ENCODE data around the gene GEMIN2.
"Not testable (repeated sequence)": the region's sequence is repeated elsewhere in the genome, so short reads cannot be mapped to it uniquely, and the experiment has no call there.

GEMIN2 gene

DNA sequence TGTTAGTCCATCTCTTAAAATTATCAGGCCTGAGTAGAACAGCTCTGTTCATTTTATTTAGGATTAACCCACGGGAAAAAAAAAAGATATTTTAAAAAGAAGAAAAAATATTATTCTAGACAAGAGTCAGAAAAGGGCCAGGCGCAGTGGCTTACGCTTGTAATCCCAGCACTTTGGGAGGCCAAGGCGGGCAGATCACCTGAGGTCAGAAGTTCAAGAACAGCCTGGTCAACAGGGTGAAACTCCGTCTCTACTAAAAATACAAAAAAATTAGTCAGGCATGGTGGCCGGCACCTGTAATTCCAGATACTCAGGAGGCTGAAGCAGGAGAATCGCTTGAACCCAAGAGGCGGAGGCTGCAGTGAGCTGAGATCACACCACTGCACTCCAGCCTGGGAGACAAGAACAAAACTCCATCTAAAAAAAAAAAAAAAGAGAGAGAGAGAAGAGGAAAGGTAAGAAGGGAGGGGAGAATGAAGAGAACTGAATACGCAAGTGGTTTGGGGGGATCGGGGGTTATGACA is 53.7 kb downstream of the GEMIN2 start:
- not testable (repeated sequence) for H3K36me3 ChIP-seq (ENCODE audit: control insufficient read depth in 1 of 2, insufficient read depth in 2 of 2, low read length in 2 of 2); H3K27me3 ChIP-seq (ENCODE audit: insufficient read depth, low read length); H3K79me2 ChIP-seq (ENCODE audit: control insufficient read depth, insufficient read depth, low read length, poor library complexity); H3K79me1 ChIP-seq (ENCODE audit: low read length); H4K8ac ChIP-seq (ENCODE audit: low read depth, low read length); H2BK120ac ChIP-seq (ENCODE audit: insufficient read depth, low read length, poor library complexity); H3K4ac ChIP-seq (ENCODE audit: low read depth, low read length); H3K27ac ChIP-seq (ENCODE audit: low read depth, low read length); H3K4me2 ChIP-seq (ENCODE audit: low read length); DNase-seq; H3K23ac ChIP-seq (ENCODE audit: low read length); H3K18ac ChIP-seq (ENCODE audit: low read length); H3K9me3 ChIP-seq (ENCODE audit: insufficient read depth, low read depth, low read length); H2AK5ac ChIP-seq (ENCODE audit: low read length); H3K14ac ChIP-seq (ENCODE audit: low read length); H2BK5ac ChIP-seq (ENCODE audit: low read depth, low read length, poor library complexity); H3K4me1 ChIP-seq (ENCODE audit: control insufficient read depth in 1 of 2, insufficient read depth in 2 of 2, low read length in 2 of 2); H2AFZ ChIP-seq (ENCODE audit: insufficient read depth, low read length, poor library complexity); H3K4me3 ChIP-seq (ENCODE audit: low read depth, low read length); H4K91ac ChIP-seq (ENCODE audit: low read depth, low read length); H3K9ac ChIP-seq (ENCODE audit: low read length); H2BK12ac ChIP-seq (ENCODE audit: low read length); H4K12ac ChIP-seq (ENCODE audit: low read depth, low read length)
- no CpG with 5 or more reads among the region's 10 CpGs for whole genome bisulfite sequencing (ENCODE audit: extremely low coverage, insufficient coverage, insufficient read length)

DNA sequence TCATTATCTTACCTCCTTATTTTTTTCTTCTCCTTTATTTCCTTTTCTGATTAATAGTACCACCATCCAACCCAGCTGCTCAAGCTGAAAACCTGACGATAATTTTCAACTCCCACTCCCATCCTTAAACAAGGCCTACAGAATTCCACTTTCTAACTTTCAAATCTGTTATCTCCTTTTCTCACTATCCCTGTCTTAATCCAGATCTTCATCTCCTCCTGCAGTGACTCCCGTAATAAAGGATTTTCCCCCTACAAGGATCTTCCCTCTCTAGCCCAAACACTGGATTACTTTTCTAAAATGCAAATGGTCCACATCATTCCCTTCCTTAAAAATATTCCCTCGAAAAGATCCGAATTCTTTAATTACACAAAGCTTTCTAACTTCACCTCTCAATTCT is 54.5 kb downstream of the GEMIN2 start:
- Histone ChIP-seq H3K4me1 (ENCODE audit: control insufficient read depth in 1 of 2, insufficient read depth in 2 of 2, low read length in 2 of 2) (no peaks in the 10 kb centered on the region), H2BK5ac (ENCODE audit: low read depth, low read length, poor library complexity) (no peak overlapping the region), H3K4ac (ENCODE audit: low read depth, low read length) (peak overlapping the region; percentile 33), H4K12ac (ENCODE audit: low read depth, low read length) (no peak overlapping the region), H2BK12ac (ENCODE audit: low read length) (no peak overlapping the region), H3K9me3 (ENCODE audit: insufficient read depth, low read depth, low read length) (no peaks in the 10 kb centered on the region), H3K14ac (ENCODE audit: low read length) (no peak overlapping the region), H3K4me2 (ENCODE audit: low read length) (peak overlapping the region; percentile 42), H3K27me3 (ENCODE audit: insufficient read depth, low read length) (no peaks in the 10 kb centered on the region), H3K23ac (ENCODE audit: low read length) (no peak overlapping the region), H4K8ac (ENCODE audit: low read depth, low read length) (no peak overlapping the region), H3K18ac (ENCODE audit: low read length) (no peak overlapping the region), H2AK5ac (ENCODE audit: low read length) (no peak overlapping the region), H3K79me2 (ENCODE audit: control insufficient read depth, insufficient read depth, low read length, poor library complexity) (peaks cover 6% of the 10 kb centered on the region), H3K9ac (ENCODE audit: low read length) (no peak overlapping the region), H4K91ac (ENCODE audit: low read depth, low read length) (no peak overlapping the region), H2AFZ (ENCODE audit: insufficient read depth, low read length, poor library complexity) (no peak overlapping the region), H3K79me1 (ENCODE audit: low read length) (peaks cover 9% of the 10 kb centered on the region), H2BK120ac (ENCODE audit: insufficient read depth, low read length, poor library complexity) (no peak overlapping the region), H3K36me3 (ENCODE audit: control insufficient read depth in 1 of 2, insufficient read depth in 2 of 2, low read length in 2 of 2) (peaks cover 0 to 6% of the 10 kb centered on the region in 2 experiments), H3K27ac (ENCODE audit: low read depth, low read length) (no peak overlapping the region), H3K4me3 (ENCODE audit: low read depth, low read length) (no peak overlapping the region)
- DNase-seq = no peak
- 100% methylated on average over 2 of the region's 4 CpGs for WGBS (ENCODE audit: extremely low coverage, insufficient coverage, insufficient read length)

DNA sequence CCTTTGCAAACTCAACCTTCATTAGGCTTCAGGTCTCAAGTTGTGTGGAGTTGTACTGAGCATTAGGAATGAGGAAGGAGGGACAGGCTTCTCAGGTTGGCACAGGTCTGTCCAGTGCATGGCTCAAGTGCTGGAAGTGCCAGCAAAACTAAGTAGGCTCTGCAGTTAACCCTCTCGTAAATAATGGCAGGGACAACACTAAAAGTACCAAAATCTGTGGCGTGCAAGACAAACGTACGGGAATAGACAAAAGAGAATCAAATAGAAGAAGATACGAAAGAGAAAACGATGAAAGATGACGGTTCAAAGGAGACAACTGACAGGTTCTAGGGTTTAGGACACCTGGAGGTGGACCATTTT is 55.4 kb downstream of the GEMIN2 start:
- H2BK120ac ChIP-seq (ENCODE audit: insufficient read depth, low read length, poor library complexity) = no peak overlapping the region

DNA sequence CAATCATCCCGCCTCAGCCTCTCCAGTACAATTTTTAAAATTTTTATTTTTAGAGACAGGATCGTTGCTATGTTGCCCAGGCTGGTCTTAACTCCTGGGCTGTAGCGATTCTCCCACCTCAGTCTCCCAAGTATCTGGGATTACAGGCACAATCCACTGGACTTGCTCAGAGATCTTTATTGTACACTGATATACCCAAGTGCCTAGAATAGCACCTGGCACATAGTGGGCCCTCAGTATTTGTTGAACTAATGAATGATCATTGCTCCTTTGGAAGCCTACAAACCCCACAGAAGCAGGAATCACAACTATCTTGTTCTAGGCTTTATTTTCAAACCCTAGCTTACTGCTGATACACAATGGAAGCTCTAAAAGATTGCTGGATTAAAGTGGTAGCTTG is 59.1 kb downstream of the GEMIN2 start:
- no peak overlapping the region for H2AK5ac ChIP-seq (ENCODE audit: low read length)
- H3K27ac ChIP-seq (ENCODE audit: low read depth, low read length) = no peak overlapping the region
- no peaks in the 10 kb centered on the region for H3K27me3 ChIP-seq (ENCODE audit: insufficient read depth, low read length)
- no peak overlapping the region for H3K4me2 ChIP-seq (ENCODE audit: low read length)
- no peak overlapping the region for H2AFZ ChIP-seq (ENCODE audit: insufficient read depth, low read length, poor library complexity)
- H3K23ac ChIP-seq (ENCODE audit: low read length) = no peak overlapping the region
- H4K91ac ChIP-seq (ENCODE audit: low read depth, low read length) = no peak overlapping the region
- H2BK12ac ChIP-seq (ENCODE audit: low read length) = no peak overlapping the region
- H4K12ac ChIP-seq (ENCODE audit: low read depth, low read length) = no peak overlapping the region
- no peak overlapping the region for H4K8ac ChIP-seq (ENCODE audit: low read depth, low read length)
- WGBS (ENCODE audit: extremely low coverage, insufficient coverage, insufficient read length) = no CpG with 5 or more reads among the region's 3 CpGs
- H3K79me1 ChIP-seq (ENCODE audit: low read length) = peaks cover 20% of the 10 kb centered on the region
- H2BK120ac ChIP-seq (ENCODE audit: insufficient read depth, low read length, poor library complexity) = no peak overlapping the region
- no peak overlapping the region for H3K4ac ChIP-seq (ENCODE audit: low read depth, low read length)
- peaks cover 2% of the 10 kb centered on the region for H3K9me3 ChIP-seq (ENCODE audit: insufficient read depth, low read depth, low read length)
- H3K9ac ChIP-seq (ENCODE audit: low read length) = no peak overlapping the region
- H3K18ac ChIP-seq (ENCODE audit: low read length) = no peak overlapping the region
- no peak overlapping the region for H3K14ac ChIP-seq (ENCODE audit: low read length)
- peaks cover 8 to 10% of the 10 kb centered on the region in 2 experiments for H3K36me3 ChIP-seq (ENCODE audit: control insufficient read depth in 1 of 2, insufficient read depth in 2 of 2, low read length in 2 of 2)
- no peak overlapping the region for H2BK5ac ChIP-seq (ENCODE audit: low read depth, low read length, poor library complexity)
- H3K4me3 ChIP-seq (ENCODE audit: low read depth, low read length) = no peak overlapping the region
- H3K79me2 ChIP-seq (ENCODE audit: control insufficient read depth, insufficient read depth, low read length, poor library complexity) = peaks cover 14% of the 10 kb centered on the region
- no peak for DNase-seq
- H3K4me1 ChIP-seq (ENCODE audit: control insufficient read depth in 1 of 2, insufficient read depth in 2 of 2, low read length in 2 of 2) = peaks cover 0 to 2% of the 10 kb centered on the region in 2 experiments

More for the DNA sequence above, 55.4 kb downstream of the GEMIN2 start:
- DNase-seq = peak in 1 of 2 donors; percentile 4
- H3K14ac ChIP-seq (ENCODE audit: low read length) = peak overlapping the region; percentile 63
- H4K91ac ChIP-seq (ENCODE audit: low read depth, low read length) = no peak overlapping the region
- H2BK12ac ChIP-seq (ENCODE audit: low read length) = no peak overlapping the region
- H3K27me3 ChIP-seq (ENCODE audit: insufficient read depth, low read length) = no peaks in the 10 kb centered on the region
- H3K4me2 ChIP-seq (ENCODE audit: low read length) = peak overlapping the region; percentile 96
- H3K9ac ChIP-seq (ENCODE audit: low read length) = peak overlapping the region; percentile 90
- no peak overlapping the region for H2BK5ac ChIP-seq (ENCODE audit: low read depth, low read length, poor library complexity)
- peaks cover 12% of the 10 kb centered on the region for H3K79me1 ChIP-seq (ENCODE audit: low read length)
- H3K27ac ChIP-seq (ENCODE audit: low read depth, low read length) = peak overlapping the region; percentile 86
- H3K18ac ChIP-seq (ENCODE audit: low read length) = peak overlapping the region; percentile 56
- H4K12ac ChIP-seq (ENCODE audit: low read depth, low read length) = peak overlapping the region; percentile 71
- peak overlapping the region; percentile 85 for H4K8ac ChIP-seq (ENCODE audit: low read depth, low read length)
- no peaks in the 10 kb centered on the region for H3K4me1 ChIP-seq (ENCODE audit: control insufficient read depth in 1 of 2, insufficient read depth in 2 of 2, low read length in 2 of 2)
- H3K4me3 ChIP-seq (ENCODE audit: low read depth, low read length) = peak overlapping the region; percentile 82
- H2AK5ac ChIP-seq (ENCODE audit: low read length) = no peak overlapping the region
- peak overlapping the region; percentile 72 for H2AFZ ChIP-seq (ENCODE audit: insufficient read depth, low read length, poor library complexity)
- H3K23ac ChIP-seq (ENCODE audit: low read length) = no peak overlapping the region
- H3K9me3 ChIP-seq (ENCODE audit: insufficient read depth, low read depth, low read length) = no peaks in the 10 kb centered on the region
- H3K4ac ChIP-seq (ENCODE audit: low read depth, low read length) = no peak overlapping the region
- H3K79me2 ChIP-seq (ENCODE audit: control insufficient read depth, insufficient read depth, low read length, poor library complexity) = peaks cover 6% of the 10 kb centered on the region
- no CpG with 5 or more reads among the region's 7 CpGs for WGBS (ENCODE audit: extremely low coverage, insufficient coverage, insufficient read length)
- peaks cover 0 to 1% of the 10 kb centered on the region in 2 experiments for H3K36me3 ChIP-seq (ENCODE audit: control insufficient read depth in 1 of 2, insufficient read depth in 2 of 2, low read length in 2 of 2)

All from trophoblast cell (in vitro differentiated cells and primary cell).